WTC11 (cell line): ENCODE data around the gene TBC1D20. TPM values are rescaled to one million over a fixed set of nuclear protein-coding genes. Genes with fewer than 3 reads are reported as not detected.

Experiments
- ATAC-seq: fragments of 200-7000 bp; cut with Tn5 transposase; 2 replicates; pipeline ENCODE4 v1.10.0; 2021; ENCODE audit warnings: mild to moderate bottlenecking, moderate library complexity
- Bru-seq: library from RNA; stranded (reverse); fragments of 400-500 nt; gene quantifications from one replicate; lab custom pipeline; 2021; lab: Mats Ljungman, UMichigan
- CTCF ChIA-PET: fragments of 300-600 bp; sonication (Branson Sonifier 250); formaldehyde crosslinking; loops from one replicate; lab custom pipeline; 2021; ENCODE audit warnings: antibody characterized with exemption; lab: Charles Lee
- POLR2A ChIA-PET: fragments of 350-600 bp; sonication (Branson Sonifier 250); formaldehyde crosslinking; loops from one replicate; lab custom pipeline; 2021; ENCODE audit warnings: antibody characterized with exemption; lab: Charles Lee
- DNase-seq: peaks from one replicate; pipeline ENCODE4 v3.0.0; 2021; ENCODE audit warnings: low spot score
- H3K27ac Mint-ChIP-seq: 2 replicates; pipeline ENCODE4 v1.8.0; 2021; ENCODE audit warnings: mixed read lengths
- H3K27me3 Mint-ChIP-seq: 2 replicates; pipeline ENCODE4 v1.8.0; 2021; ENCODE audit warnings: low read depth, mild to moderate bottlenecking, moderate library complexity, mixed read lengths
- H3K36me3 Mint-ChIP-seq: 2 replicates; pipeline ENCODE4 v1.8.0; 2021; ENCODE audit warnings: mixed read lengths
- H3K4me1 Mint-ChIP-seq: 2 replicates; pipeline ENCODE4 v1.8.0; 2022; ENCODE audit warnings: mixed read lengths
- H3K4me3 Mint-ChIP-seq: 2 replicates; pipeline ENCODE4 v1.8.0; 2021; ENCODE audit warnings: mild to moderate bottlenecking, moderate library complexity, mixed read lengths
- H3K9me3 Mint-ChIP-seq: 2 replicates; pipeline ENCODE4 v1.8.0; 2021; ENCODE audit warnings: mixed read lengths
- CBFB ChIP-seq: sonication (generic); formaldehyde crosslinking; IDR thresholded peaks from 2 replicates; pipeline ENCODE4 v1.8.1; 2022; ENCODE audit warnings: mild to moderate bottlenecking, low read depth, missing genetic modification reagents
- CREM ChIP-seq: sonication (generic); formaldehyde crosslinking; IDR thresholded peaks from 2 replicates; pipeline ENCODE4 v1.8.1; 2022; ENCODE audit warnings: mild to moderate bottlenecking, missing genetic modification reagents, moderate library complexity
- ELF4 ChIP-seq: sonication (generic); formaldehyde crosslinking; IDR thresholded peaks from 2 replicates; pipeline ENCODE4 v1.8.1; 2022; ENCODE audit warnings: low read depth, mild to moderate bottlenecking, moderate library complexity, missing genetic modification reagents
- ETV6 ChIP-seq: sonication (generic); formaldehyde crosslinking; IDR thresholded peaks from 2 replicates; pipeline ENCODE4 v1.8.1; 2022; ENCODE audit warnings: mild to moderate bottlenecking, missing genetic modification reagents
- FOXK1 ChIP-seq: sonication (generic); formaldehyde crosslinking; IDR thresholded peaks from 2 replicates; pipeline ENCODE4 v1.8.0; 2022; ENCODE audit warnings: mild to moderate bottlenecking, moderate library complexity, missing genetic modification reagents
- FOXP4 ChIP-seq: sonication (generic); formaldehyde crosslinking; IDR thresholded peaks from 2 replicates; pipeline ENCODE4 v1.8.0; 2022; ENCODE audit warnings: mild to moderate bottlenecking, missing genetic modification reagents
- GRHL2 ChIP-seq: fragments of 250-450 bp; sonication (Bioruptor Pico); IDR thresholded peaks from 2 replicates; pipeline ENCODE4 v1.8.0; 2022; ENCODE audit warnings: mild to moderate bottlenecking, moderate library complexity; ENCODE audit not compliant: insufficient replicate concordance, severe bottlenecking
- HMGA2 ChIP-seq: fragments of 250-450 bp; sonication (Bioruptor Pico); IDR thresholded peaks from 2 replicates; pipeline ENCODE4 v1.4.0; 2021; ENCODE audit warnings: mild to moderate bottlenecking, moderate library complexity
- IRF2 ChIP-seq: sonication (generic); formaldehyde crosslinking; IDR thresholded peaks from 2 replicates; pipeline ENCODE4 v1.8.0; 2022; ENCODE audit warnings: low read depth, missing genetic modification reagents, borderline replicate concordance
- MYBL2 ChIP-seq: sonication (generic); formaldehyde crosslinking; IDR thresholded peaks from 2 replicates; pipeline ENCODE4 v1.8.1; 2023; ENCODE audit warnings: mild to moderate bottlenecking, moderate library complexity, missing genetic modification reagents
- SP1 ChIP-seq: sonication (generic); formaldehyde crosslinking; conservative IDR thresholded peaks from 2 replicates; pipeline ENCODE4 v1.8.1; 2022; ENCODE audit warnings: missing genetic modification reagents
- TEAD1 ChIP-seq: sonication (generic); formaldehyde crosslinking; IDR thresholded peaks from 2 replicates; pipeline ENCODE4 v1.8.0; 2022; ENCODE audit warnings: mild to moderate bottlenecking, missing genetic modification reagents
- TP53 ChIP-seq: sonication (generic); formaldehyde crosslinking; IDR thresholded peaks from 2 replicates; pipeline ENCODE4 v1.8.1; 2023; ENCODE audit warnings: mild to moderate bottlenecking, missing genetic modification reagents
- USF1 ChIP-seq: sonication (generic); formaldehyde crosslinking; IDR thresholded peaks from 2 replicates; pipeline ENCODE4 v1.8.0; 2022; ENCODE audit warnings: mild to moderate bottlenecking, missing genetic modification reagents
- ZBTB21 ChIP-seq: sonication (generic); formaldehyde crosslinking; IDR thresholded peaks from 2 replicates; pipeline ENCODE4 v1.8.1; 2023; ENCODE audit warnings: mild to moderate bottlenecking, missing genetic modification reagents, borderline replicate concordance
- ZNF423 ChIP-seq: fragments of 250-450 bp; sonication (Bioruptor Pico); IDR thresholded peaks from 2 replicates; pipeline ENCODE4 v2.1.2; 2022; ENCODE audit warnings: mild to moderate bottlenecking, moderate library complexity
- long read RNA-seq, 3 experiments: library from RNA in 1 of 3; library from capped mRNA in 1 of 3; library from polyadenylated mRNA in 1 of 3; unstranded in 2 of 3; stranded (forward) in 1 of 3; transcript quantifications; one replicate each; pipeline ENCODE4 v2.0.0, GENCODE V29; 2021
- total RNA-seq: library from RNA; stranded (reverse); gene quantifications from 3 replicates; pipeline ENCODE4 v1.2.3, GENCODE V29; 2021
- TF ChIP-seq, protein P1 (sequence below): sonication (generic); formaldehyde crosslinking; IDR thresholded peaks from 2 replicates; pipeline ENCODE4 v1.8.1; 2023; ENCODE audit warnings: mild to moderate bottlenecking, missing genetic modification reagents, moderate library complexity
- TF ChIP-seq, protein P2 (sequence below): sonication (generic); formaldehyde crosslinking; IDR thresholded peaks from 2 replicates; pipeline ENCODE4 v1.8.0; 2022; ENCODE audit warnings: mild to moderate bottlenecking, missing genetic modification reagents

TBC1D20 gene, protein sequence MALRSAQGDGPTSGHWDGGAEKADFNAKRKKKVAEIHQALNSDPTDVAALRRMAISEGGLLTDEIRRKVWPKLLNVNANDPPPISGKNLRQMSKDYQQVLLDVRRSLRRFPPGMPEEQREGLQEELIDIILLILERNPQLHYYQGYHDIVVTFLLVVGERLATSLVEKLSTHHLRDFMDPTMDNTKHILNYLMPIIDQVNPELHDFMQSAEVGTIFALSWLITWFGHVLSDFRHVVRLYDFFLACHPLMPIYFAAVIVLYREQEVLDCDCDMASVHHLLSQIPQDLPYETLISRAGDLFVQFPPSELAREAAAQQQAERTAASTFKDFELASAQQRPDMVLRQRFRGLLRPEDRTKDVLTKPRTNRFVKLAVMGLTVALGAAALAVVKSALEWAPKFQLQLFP
- total RNA-seq: 14.6 to 15.6 TPM (median 15.4 TPM) in 3 replicates
- Bru-seq, nascent RNA: percentile 73 among the genes with signal in this experiment
- long read RNA-seq, experiment 1, full-length matches to known transcripts: 57 of 89 reads
- long read RNA-seq, experiment 1, partial matches to known transcripts: 9 of 89 reads
- long read RNA-seq, experiment 1, other reads (novel, unspliced or antisense): 23 of 89 reads
- long read RNA-seq, experiment 2, full-length matches to known transcripts: 6 of 27 reads
- long read RNA-seq, experiment 2, partial matches to known transcripts: 2 of 27 reads
- long read RNA-seq, experiment 2, other reads (novel, unspliced or antisense): 19 of 27 reads
- long read RNA-seq, experiment 3, partial matches to known transcripts: 0 of 1 reads
- long read RNA-seq, experiment 3, other reads (novel, unspliced or antisense): 1 of 1 reads

GRCh38 chr20:462199-462991 lies at the start of gene TBC1D20:
TBC1D20 (minus strand) TSS chr20:462533; CDS start chr20:462405, 128 bp downstream.
- H3K27me3 Mint-ChIP-seq: peaks cover 43% of the 10 kb centered on the region
- H3K4me1 Mint-ChIP-seq: peaks cover 19% of the 10 kb centered on the region
- H3K36me3 Mint-ChIP-seq: peaks cover 3% of the 10 kb centered on the region
- peak; percentile 96 for ATAC-seq
- ChIA-PET CTCF (interaction anchor here (0.9 to 1.8 kb wide), 6 partner anchors 31 to 183 kb away, joined by 3 to 11 read pairs (median 4); partner anchors contain the start of genes NRSN2 and TRIB3), POLR2A (interaction anchor here (0.6 to 1.0 kb wide), 5 partner anchors 14 to 360 kb away, joined by 4 to 6 read pairs (median 5); no protein-coding TSS in a partner anchor)
- no peak within 1 kb of the TSS; the same call in 1 of the 2 replicates for H3K27ac Mint-ChIP-seq
- peaks cover 12% of the 10 kb centered on the region for H3K9me3 Mint-ChIP-seq
- TF ChIP-seq HMGA2 (CRISPR knock-in tag) (no peak), ZBTB21 (CRISPR knock-in tag) (0 out of 2 replicates have a peak, but pooled peaks have one; percentile 17), GRHL2 (CRISPR knock-in tag) (no peak), ETV6 (CRISPR knock-in tag) (peak; percentile 64), IRF2 (CRISPR knock-in tag) (no peak), MYBL2 (0 out of 2 replicates have a peak, but pooled peaks have one; percentile 11), CREM (CRISPR knock-in tag) (peak; percentile 64; the same call in 1 of the 2 replicates), TP53 (peak; percentile 60), TEAD1 (peak; percentile 1; the same call in 1 of the 2 replicates), USF1 (peak; percentile 83), FOXP4 (0 out of 2 replicates have a peak, but pooled peaks have one; percentile 45), FOXK1 (CRISPR knock-in tag) (0 out of 2 replicates have a peak, but pooled peaks have one; percentile 25), ELF4 (CRISPR knock-in tag) (no peak), ZNF423 (CRISPR knock-in tag) (peak; percentile 4; the same call in 1 of the 2 replicates), CBFB (peak; percentile 46; the same call in 1 of the 2 replicates), SP1 (CRISPR knock-in tag) (peak; percentile 84)
- TF ChIP-seq, protein P1, sequence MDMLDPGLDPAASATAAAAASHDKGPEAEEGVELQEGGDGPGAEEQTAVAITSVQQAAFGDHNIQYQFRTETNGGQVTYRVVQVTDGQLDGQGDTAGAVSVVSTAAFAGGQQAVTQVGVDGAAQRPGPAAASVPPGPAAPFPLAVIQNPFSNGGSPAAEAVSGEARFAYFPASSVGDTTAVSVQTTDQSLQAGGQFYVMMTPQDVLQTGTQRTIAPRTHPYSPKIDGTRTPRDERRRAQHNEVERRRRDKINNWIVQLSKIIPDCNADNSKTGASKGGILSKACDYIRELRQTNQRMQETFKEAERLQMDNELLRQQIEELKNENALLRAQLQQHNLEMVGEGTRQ (CRISPR knock-in tag): peak; percentile 98
- TF ChIP-seq, protein P2, sequence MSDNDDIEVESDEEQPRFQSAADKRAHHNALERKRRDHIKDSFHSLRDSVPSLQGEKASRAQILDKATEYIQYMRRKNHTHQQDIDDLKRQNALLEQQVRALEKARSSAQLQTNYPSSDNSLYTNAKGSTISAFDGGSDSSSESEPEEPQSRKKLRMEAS (CRISPR knock-in tag): peak; percentile 40; the same call in 1 of the 2 replicates
- DNase-seq: peak; percentile 78
- peak within 1 kb of the TSS; percentile 95 for H3K4me3 Mint-ChIP-seq
